ENCODE data around the gene NFIB.

DNA sequence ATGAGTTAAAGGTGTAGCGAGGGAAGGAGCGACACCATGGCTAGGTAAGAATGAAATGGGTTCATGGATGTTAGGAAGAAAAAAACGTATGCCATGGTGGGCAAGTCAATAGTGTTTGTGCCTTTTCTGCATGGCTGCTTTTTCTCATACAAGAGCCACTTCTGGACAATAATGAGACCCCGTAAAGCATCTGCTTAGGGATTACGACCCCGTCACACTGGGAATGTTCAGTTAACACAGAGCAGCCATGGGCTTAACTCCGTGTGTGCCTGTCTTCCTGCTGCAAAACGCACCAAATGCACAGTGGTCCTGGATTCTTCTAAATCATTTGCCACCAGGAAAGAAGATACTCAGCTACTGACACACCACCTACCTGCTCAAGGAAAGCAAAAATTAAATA, 81.8 kb downstream of the NFIB start:
- TF ChIP-seq EZH2phosphoT487 (IDR thresholded peaks at IDR 0.05; ENCODE audit: borderline replicate concordance, low read length), result no peak
- no peak for TF ChIP-seq CTCF (conservative IDR thresholded peaks at IDR 0.05; ENCODE audit: low read depth, low read length)
- TF ChIP-seq EZH2 (IDR thresholded peaks at IDR 0.05; ENCODE audit: low read length, unreplicated experiment), result no peak

Data from PC-3 (cell line).